ENCODE data around the gene OPTN. TPM values are rescaled to one million over a fixed set of nuclear protein-coding genes. Genes with fewer than 3 reads are reported as not detected.
"Not testable (repeated sequence)": the region's sequence is repeated elsewhere in the genome, so short reads cannot be mapped to it uniquely, and the experiment has no call there.

OPTN gene
- total RNA-seq, 1 donor from 2014 or later, result 75.2 TPM

GRCh38 chr10:13089345-13089744 lies 10.6 kb upstream of the OPTN start:
- no peak for DNase-seq (ENCODE audit: low read depth)

- no peak for DNase-seq (ENCODE audit: low read depth)
These were observed 9.7 kb upstream of the OPTN start for GRCh38 chr10:13090289-13090688.

DNA sequence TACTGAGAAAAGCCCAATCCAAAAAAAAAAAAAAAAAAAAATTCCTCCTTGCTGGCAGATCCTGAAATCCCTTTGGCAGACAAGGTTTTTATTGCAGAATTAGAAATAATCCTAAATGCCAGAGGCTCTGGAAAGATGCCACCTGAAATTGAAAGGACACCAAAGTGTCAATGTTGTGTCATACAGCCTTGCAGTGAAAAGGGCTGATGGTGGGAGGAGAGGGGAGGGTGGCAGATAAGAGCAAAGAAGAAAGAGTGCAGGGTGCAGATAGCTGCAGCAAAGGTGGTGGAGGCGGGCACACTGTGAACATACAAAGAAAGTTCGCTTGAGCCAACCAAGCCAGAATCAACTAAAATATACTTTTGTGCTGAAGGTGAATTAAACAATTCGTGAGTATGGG lies 8.2 kb upstream of the OPTN start:
- DNase-seq (ENCODE audit: low read depth), result no peak

GRCh38 chr10:13092291-13093102 lies 7.5 kb upstream of the OPTN start:
- DNase-seq (ENCODE audit: low read depth), result peak; percentile 44

- DNase-seq (ENCODE audit: low read depth), result not testable (repeated sequence)
These were observed 5.9 kb upstream of the OPTN start for GRCh38 chr10:13094082-13094481.

DNA sequence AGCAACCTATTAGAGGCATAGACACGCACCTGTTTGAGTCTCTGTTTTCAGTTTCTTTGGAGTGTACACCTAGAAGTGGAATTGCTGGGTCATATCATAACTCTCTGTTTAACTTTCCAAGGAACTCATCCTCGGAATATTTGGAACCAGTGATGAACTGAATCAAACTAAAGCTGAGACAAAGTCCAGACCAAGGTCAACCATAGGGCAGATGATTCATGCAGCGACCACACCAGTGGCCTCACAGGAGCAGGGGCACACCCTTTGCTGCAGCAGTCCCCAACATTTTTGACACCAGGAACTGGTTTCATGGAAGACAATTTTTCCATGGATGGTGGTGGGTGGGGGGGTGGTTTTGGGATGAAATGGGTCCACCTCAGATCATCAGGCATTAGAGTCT lies 4.9 kb upstream of the OPTN start:
- no peak for DNase-seq (ENCODE audit: low read depth)

DNA sequence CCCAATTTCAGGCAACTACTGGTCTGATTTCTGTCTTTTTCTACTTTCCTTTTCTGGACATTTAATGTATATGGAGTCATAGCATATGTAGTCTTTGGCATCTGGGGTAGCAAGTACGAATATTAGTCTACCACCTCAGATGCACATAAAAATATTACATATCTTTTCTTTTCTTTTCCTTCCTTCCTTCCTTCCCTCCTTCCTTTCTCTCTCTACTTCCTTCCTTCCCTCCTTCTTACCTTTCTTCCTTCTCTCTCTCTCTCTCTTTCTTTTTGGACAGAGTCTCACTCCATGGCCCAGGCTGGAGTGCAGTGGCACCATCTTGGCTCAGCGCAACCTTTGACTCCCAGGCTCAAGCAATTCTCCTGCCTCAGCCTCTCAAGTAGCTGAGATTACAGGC lies 4.0 kb upstream of the OPTN start:
- no peak for DNase-seq (ENCODE audit: low read depth)

DNA sequence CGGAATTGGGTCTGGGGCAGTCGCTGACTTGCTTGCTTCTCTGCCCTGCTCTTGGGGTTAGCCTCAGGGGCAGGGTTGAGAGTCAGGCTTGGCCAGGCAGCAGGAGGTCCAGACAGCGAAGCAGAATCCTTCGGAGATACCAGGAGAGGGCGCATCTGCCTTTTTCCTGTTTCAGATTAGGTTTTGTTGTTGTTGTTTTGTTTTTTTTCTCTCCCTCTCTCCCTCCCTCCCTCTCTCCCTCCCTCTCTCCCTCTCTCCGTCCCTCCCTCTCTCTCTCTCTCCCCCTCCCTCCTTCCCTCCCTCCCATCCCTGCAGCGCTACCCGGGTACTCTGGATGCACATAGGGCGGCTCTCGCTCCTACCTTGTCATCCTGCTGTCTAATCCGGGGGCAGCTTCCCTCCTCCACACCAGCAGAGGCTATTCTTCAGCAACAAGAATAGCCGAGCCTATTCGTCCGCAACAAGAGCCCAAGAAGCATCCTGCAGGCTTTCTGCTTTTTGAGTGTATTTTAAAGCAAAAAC lies 758 bp upstream of the OPTN start:
- DNase-seq (ENCODE audit: low read depth), result peak; percentile 71

- peak; percentile 41 for DNase-seq (ENCODE audit: low read depth)
These were observed 659 bp downstream of the OPTN start for GRCh38 chr10:13100349-13101294.

GRCh38 chr10:13102002-13102794 lies 2.2 kb downstream of the OPTN start:
- DNase-seq (ENCODE audit: low read depth), result peak; percentile 33

GRCh38 chr10:13103554-13103953 lies 3.6 kb downstream of the OPTN start:
- no peak for DNase-seq (ENCODE audit: low read depth)

DNA sequence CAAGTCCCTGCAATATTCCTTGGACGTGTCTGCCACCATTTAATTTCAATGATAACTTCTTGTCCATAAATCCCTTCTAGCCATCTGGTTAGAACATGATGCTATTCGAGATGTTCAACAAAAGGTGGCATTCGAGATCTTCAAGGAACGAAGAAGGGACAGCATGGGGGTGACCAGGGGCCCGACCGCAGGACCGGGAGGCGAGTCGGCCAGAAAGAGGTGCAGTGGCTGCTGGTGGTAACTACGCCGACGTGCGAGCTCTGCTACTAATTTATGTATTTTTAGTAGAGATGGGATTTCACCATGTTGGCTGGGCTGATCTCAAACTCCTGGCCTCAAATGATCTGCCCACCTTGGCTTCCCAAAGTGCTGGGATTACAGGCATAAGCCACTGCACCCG lies 4.7 kb downstream of the OPTN start:
- DNase-seq (ENCODE audit: low read depth), result no peak

DNA sequence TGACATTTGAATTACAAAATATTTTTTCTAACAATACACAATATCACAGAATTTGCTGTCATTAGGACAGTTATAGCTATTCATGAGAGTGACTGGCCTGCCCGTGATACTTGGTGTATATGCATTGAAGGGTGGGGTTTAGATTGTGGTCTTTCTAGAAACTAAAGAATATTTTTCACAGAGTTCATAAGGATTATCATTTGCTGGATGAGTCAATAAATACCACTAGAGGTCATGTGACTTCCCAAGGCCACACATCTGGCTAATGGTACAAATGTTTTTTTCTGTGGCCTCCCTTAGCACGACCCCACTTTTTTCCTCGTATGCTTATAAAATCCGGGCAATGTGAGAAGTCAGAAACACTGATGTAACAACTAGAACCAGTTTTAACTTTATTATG lies 5.2 kb downstream of the OPTN start:
- DNase-seq (ENCODE audit: low read depth), result no peak

DNA sequence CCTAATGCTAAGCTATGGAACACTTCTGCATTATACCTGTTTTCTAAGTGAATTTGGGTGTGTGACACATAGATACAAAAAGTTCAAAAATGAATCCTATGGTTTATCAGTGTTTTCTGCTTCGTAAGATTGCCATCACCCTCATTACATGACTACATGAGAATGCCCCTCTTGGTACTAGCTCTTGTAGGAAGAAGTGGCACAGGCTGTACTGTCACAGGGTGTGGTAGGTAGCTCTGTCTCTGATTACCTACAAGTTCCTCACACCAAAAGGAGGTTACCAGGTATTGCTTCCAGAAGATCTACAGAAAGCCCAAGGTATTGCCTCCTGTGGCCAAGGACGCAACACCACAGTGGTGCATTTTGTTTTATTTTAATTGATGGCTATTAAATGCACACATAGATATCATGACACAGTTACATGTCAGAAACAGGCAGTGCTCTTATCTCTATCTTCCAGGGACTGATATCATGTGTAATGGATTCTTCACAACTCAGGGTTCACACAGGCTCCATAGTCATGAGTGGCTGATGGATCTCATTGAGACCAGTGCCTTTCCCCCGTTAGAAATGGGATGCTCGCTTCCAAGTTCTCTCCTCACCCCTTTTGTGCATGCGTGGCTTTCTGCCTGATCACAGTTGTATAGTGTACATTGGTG lies 6.6 kb downstream of the OPTN start:
- DNase-seq (ENCODE audit: low read depth), result no peak

DNA sequence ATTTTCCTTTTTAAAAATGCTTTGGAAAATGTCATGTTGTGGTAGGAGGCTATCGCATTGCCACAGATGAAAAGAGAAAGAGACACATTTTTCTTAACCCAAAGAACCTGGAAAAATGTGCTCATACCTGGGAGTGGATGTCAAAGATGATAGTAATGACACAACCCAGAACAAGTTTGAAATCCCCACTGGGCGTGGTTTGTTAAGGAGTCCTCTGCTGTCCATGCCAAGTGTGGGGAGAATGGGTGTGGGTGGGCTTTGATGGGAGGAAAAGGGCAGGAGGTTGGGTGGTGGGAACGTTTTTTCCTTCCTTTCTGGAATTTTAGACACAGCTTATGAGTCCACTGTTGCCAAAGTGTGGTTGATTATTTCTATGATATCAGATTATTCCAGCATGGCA lies 10.9 kb downstream of the OPTN start:
- DNase-seq (ENCODE audit: low read depth), result no peak

DNA sequence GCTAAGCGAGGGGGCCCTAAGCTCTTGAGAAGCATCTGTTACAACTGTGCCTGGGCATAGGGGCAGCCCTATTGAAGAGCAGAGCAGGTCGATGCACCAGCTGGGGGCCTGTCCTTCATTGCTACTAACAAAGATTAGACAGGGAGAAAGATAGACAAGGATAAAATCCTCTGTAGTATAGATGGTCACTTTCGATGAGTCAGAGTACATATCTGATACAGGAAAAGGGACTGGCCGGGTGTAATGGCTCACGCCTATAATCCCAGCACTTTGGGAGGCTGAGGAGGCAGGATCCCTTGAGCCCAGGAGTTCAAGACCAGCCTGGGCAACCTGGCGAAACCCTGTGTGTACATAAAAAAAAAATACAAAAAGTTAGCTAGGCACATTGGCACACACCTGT lies 13.6 kb downstream of the OPTN start:
- DNase-seq (ENCODE audit: low read depth), result no peak

- DNase-seq (ENCODE audit: low read depth), result no peak
These were observed 16.2 kb downstream of the OPTN start for GRCh38 chr10:13115832-13116803.

DNA sequence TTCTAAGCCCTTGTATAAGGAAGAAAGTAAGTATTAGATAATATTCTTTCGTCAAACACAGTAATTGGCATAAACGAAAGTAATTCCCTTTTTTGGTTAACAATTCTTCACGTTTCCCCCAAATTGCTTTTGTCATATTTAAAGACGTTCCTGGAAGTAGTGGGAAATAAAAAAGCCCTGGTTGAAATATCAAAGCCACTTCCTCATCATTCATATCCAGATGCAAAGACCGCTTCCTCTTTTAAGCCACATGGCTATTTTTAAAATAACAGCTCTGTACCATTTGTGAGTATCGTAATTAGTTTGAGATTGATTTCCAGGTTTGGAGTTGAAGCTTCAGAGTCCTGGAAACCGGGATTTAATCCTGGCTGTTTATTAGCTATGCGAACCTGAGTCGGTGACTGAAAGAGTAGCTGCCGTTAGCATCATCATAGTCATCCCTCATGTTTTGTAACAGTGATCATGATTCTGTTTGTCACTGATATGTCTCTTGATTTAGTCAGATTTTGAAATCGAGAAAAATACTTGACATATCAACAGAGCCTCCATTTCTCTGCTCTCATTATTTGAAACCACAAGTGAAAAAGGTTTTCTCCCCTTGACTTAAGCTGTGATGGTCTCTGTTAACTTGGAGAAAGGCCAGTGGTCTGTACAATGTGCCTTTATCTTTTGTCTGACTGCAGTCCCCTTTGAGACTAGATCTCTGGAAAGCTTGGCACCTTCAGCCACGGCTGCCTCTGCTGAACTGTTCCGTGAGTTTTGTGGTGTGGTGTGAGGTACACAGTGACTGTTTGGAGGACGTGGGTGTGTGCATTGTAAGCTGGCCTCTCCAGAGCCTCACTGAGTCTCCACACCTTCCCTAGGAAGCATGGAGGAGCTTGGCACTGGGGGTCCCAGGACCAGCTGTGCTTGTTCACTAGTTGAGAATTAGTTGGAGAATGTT lies 18.1 kb downstream of the OPTN start:
- DNase-seq (ENCODE audit: low read depth), result no peak

Data from myocyte (in vitro differentiated cells).